ENCODE results near the gene EBF4. TPM values are rescaled to one million over a fixed set of nuclear protein-coding genes. Genes with fewer than 3 reads are reported as not detected.

Gene EBF4
- total and polyA plus RNA-seq, 10 of the 15 experiments (the other 5 are each of a cell fraction or from before 2014, with no cell fraction given), result 0.13 TPM; not detected in 9

DNA sequence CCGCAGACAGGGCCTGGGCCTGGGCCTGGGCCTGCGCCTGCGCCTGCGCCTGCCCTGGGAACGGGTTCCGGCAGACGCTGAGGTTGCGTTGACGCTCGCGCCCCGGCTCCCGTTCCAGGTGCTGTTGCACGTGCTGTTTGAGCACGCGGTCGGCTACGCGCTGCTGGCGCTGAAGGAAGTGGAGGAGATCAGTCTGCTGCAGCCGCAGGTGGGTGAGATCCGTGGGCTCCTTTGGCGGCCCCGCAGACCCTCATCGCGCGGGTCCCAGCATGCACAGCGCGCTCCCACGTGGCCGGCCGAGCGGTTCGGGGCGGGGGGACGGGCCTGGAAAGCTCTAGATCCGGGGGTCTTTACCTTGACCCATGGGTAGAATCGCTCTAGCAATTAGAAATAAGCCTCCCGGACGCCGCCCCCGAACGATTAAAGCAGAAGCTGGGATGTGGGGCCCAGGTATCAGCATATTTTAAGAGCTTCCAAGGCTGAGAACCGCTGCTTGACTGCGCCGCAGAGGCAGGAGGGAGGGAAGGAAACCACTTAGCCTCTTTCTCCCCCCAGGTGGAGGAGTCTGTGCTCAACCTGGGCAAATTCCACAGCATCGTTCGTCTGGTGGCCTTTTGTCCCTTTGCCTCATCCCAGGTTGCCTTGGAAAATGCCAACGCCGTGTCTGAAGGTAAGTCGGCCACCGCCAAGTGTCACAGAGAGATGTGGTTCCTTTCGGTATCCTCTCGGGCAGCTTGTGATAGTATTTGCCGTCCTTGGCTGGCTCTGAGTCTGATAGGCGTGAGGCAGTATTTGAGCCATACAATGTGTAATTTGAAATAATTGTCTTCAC lies 39.6 kb upstream of the EBF4 start (continued):
- TF ChIP-seq SRF (IDR thresholded peaks at IDR 0.05; ENCODE audit: low read depth in 2 of 2, low read length in 2 of 2) (no peak), SIN3A (IDR thresholded peaks at IDR 0.05; ENCODE audit: low read depth, low read length) (no peak), EP300 (IDR thresholded peaks at IDR 0.05; ENCODE audit: borderline replicate concordance in 1 of 2, control insufficient read depth in 1 of 2, low read depth in 2 of 2, low read length in 2 of 2) (no peak), IKZF1 (conservative IDR thresholded peaks at IDR 0.05) (peak; percentile 81), HCFC1 (IDR thresholded peaks at IDR 0.05; ENCODE audit: low read length) (no peak), RELA (IDR thresholded peaks at IDR 0.05; ENCODE audit: borderline replicate concordance, partially characterized antibody) (no peak), BMI1 (IDR thresholded peaks at IDR 0.05; ENCODE audit: borderline replicate concordance) (no peak), ZBED1 (IDR thresholded peaks at IDR 0.05; ENCODE audit: borderline replicate concordance) (no peak; the same call in 1 of the 2 replicates), KAT2A (conservative IDR thresholded peaks at IDR 0.05; ENCODE audit: control insufficient read depth, low read depth, low read length) (no peak), MYB (IDR thresholded peaks at IDR 0.05; ENCODE audit: borderline replicate concordance, low read depth, low read length) (no peak), SPI1 (IDR thresholded peaks at IDR 0.05; ENCODE audit: borderline replicate concordance, insufficient read depth, low read depth, low read length) (no peak), SUPT20H (IDR thresholded peaks at IDR 0.05; ENCODE audit: borderline replicate concordance, control insufficient read depth, low read depth, low read length) (no peak), YY1 (IDR thresholded peaks at IDR 0.05; ENCODE audit: low read depth, low read length) (no peak), IRF4 (IDR thresholded peaks at IDR 0.05; ENCODE audit: low read depth, low read length) (no peak), GATAD2B (conservative IDR thresholded peaks at IDR 0.05; ENCODE audit: low read depth) (peak; percentile 72), BACH1 (IDR thresholded peaks at IDR 0.05; ENCODE audit: borderline replicate concordance) (no peak), PML (IDR thresholded peaks at IDR 0.05; ENCODE audit: low read length) (0 out of 2 replicates have a peak, but pooled peaks have one; percentile 39), BRCA1 (IDR thresholded peaks at IDR 0.05; ENCODE audit: low read depth, low read length) (no peak), NR2C1 (IDR thresholded peaks at IDR 0.05) (no peak), JUND (IDR thresholded peaks at IDR 0.05; ENCODE audit: low read depth, low read length) (no peak), STAT1 (conservative IDR thresholded peaks at IDR 0.05) (no peak), SMARCA5 (IDR thresholded peaks at IDR 0.05) (no peak)
- TF ChIP-seq, protein P1, sequence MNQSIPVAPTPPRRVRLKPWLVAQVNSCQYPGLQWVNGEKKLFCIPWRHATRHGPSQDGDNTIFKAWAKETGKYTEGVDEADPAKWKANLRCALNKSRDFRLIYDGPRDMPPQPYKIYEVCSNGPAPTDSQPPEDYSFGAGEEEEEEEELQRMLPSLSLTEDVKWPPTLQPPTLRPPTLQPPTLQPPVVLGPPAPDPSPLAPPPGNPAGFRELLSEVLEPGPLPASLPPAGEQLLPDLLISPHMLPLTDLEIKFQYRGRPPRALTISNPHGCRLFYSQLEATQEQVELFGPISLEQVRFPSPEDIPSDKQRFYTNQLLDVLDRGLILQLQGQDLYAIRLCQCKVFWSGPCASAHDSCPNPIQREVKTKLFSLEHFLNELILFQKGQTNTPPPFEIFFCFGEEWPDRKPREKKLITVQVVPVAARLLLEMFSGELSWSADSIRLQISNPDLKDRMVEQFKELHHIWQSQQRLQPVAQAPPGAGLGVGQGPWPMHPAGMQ (IDR thresholded peaks at IDR 0.05; ENCODE audit: borderline replicate concordance), result no peak
- TF ChIP-seq, protein P2, sequence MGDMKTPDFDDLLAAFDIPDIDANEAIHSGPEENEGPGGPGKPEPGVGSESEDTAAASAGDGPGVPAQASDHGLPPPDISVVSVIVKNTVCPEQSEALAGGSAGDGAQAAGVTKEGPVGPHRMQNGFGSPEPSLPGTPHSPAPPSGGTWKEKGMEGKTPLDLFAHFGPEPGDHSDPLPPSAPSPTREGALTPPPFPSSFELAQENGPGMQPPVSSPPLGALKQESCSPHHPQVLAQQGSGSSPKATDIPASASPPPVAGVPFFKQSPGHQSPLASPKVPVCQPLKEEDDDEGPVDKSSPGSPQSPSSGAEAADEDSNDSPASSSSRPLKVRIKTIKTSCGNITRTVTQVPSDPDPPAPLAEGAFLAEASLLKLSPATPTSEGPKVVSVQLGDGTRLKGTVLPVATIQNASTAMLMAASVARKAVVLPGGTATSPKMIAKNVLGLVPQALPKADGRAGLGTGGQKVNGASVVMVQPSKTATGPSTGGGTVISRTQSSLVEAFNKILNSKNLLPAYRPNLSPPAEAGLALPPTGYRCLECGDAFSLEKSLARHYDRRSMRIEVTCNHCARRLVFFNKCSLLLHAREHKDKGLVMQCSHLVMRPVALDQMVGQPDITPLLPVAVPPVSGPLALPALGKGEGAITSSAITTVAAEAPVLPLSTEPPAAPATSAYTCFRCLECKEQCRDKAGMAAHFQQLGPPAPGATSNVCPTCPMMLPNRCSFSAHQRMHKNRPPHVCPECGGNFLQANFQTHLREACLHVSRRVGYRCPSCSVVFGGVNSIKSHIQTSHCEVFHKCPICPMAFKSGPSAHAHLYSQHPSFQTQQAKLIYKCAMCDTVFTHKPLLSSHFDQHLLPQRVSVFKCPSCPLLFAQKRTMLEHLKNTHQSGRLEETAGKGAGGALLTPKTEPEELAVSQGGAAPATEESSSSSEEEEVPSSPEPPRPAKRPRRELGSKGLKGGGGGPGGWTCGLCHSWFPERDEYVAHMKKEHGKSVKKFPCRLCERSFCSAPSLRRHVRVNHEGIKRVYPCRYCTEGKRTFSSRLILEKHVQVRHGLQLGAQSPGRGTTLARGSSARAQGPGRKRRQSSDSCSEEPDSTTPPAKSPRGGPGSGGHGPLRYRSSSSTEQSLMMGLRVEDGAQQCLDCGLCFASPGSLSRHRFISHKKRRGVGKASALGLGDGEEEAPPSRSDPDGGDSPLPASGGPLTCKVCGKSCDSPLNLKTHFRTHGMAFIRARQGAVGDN (IDR thresholded peaks at IDR 0.05), result peak; percentile 65
- TF ChIP-seq, protein P3, sequence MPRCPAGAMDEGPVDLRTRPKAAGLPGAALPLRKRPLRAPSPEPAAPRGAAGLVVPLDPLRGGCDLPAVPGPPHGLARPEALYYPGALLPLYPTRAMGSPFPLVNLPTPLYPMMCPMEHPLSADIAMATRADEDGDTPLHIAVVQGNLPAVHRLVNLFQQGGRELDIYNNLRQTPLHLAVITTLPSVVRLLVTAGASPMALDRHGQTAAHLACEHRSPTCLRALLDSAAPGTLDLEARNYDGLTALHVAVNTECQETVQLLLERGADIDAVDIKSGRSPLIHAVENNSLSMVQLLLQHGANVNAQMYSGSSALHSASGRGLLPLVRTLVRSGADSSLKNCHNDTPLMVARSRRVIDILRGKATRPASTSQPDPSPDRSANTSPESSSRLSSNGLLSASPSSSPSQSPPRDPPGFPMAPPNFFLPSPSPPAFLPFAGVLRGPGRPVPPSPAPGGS (IDR thresholded peaks at IDR 0.05; ENCODE audit: borderline replicate concordance, insufficient read depth, low read depth, low read length, poor library complexity, severe bottlenecking), result no peak

Data from GM12878 (cell line).